HEK293 (cell line): ENCODE results near the gene CXCL14.

Experiments
- CTCF ChIP-seq: fragments of 450-650 bp; formaldehyde crosslinking; IDR thresholded peaks from 2 replicates; pipeline ENCODE4 v1.5.1; 2016; ENCODE audit warnings: missing biosample characterization, missing genetic modification characterization
- PBX3 ChIP-seq: sonication (generic); formaldehyde crosslinking; IDR thresholded peaks from 2 replicates; pipeline ENCODE4 v1.8.1; 2022; ENCODE audit warnings: mild to moderate bottlenecking, moderate library complexity, missing genetic modification reagents
- SETDB1 ChIP-seq: IDR thresholded peaks from one replicate; pipeline ENCODE4 v1.6.1; 2017; ENCODE audit warnings: mild to moderate bottlenecking, low read length, moderate library complexity, mixed read lengths; ENCODE audit not compliant: insufficient read length
- ZNF24 ChIP-seq: fragments of 450-650 bp; formaldehyde crosslinking; IDR thresholded peaks from 2 replicates; pipeline ENCODE4 v1.5.1; 2016; ENCODE audit warnings: missing biosample characterization, missing genetic modification characterization
- ZNF416 ChIP-seq: fragments of 450-650 bp; formaldehyde crosslinking; IDR thresholded peaks from 2 replicates; pipeline ENCODE4 v1.5.1; 2016; ENCODE audit warnings: missing biosample characterization, missing genetic modification characterization

- TF ChIP-seq ZNF416 (no peak), PBX3 (CRISPR knock-in tag) (no peak), SETDB1 (no peak), CTCF (tag by site-specific recombination) (no peak), ZNF24 (no peak)
These were observed 47.8 kb upstream of the CXCL14 start for GRCh38 chr5:135626636-135627035.
